Measurements from ENCODE around the gene SAMD3.
"Not testable (repeated sequence)": the region's sequence is repeated elsewhere in the genome, so short reads cannot be mapped to it uniquely, and the experiment has no call there.

Gene SAMD3, protein sequence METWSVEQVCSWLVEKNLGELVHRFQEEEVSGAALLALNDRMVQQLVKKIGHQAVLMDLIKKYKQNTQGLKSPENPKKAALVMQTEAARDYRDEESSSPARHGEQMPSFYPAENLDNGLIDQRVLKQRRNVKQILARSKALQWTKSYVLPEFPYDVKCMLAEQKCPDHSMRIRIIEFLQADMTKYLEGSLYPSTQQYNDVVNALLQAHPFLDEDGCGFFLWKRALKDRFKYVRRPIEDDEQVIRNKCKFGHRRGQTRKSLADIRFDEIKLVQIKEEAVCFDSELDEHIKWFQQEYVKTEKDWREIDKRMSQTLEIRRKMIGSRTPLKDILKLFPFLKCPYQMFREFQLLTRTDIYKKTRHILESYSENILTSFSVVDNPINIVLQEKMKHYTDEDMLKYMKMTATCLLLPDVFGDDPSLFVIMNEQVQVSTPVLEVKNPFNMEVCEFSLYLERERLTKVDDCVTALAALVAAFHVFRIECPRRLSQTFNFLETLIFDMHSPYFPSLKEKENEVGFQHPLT

DNA sequence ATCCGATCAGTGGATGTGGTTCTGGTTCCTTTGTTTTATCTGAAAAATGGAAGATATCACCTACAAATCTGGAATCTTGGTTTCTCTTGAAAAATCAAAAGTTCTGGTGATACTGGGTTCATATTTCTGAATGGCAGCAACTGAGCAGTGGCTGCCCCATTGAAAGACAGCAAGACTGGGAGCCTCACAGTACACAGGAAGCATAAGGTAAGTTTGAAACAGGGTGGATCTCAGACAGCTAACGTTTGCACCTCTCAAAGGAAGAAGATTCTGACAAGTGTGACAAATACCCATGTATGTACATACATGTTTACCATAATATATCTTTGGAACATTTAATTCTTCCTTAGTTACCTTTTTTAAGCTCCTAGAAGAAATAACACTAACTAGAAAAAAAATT is at the start of gene SAMD3:
Gene SAMD3, minus strand, starts transcription at position 177 of the 400 bp plus-strand sequence. CDS start 7,678 bp downstream, outside the sequence.
- in situ Hi-C loops (cut with MboI; ENCODE audit: low sequenced_read_pairs) = no loop called here

DNA sequence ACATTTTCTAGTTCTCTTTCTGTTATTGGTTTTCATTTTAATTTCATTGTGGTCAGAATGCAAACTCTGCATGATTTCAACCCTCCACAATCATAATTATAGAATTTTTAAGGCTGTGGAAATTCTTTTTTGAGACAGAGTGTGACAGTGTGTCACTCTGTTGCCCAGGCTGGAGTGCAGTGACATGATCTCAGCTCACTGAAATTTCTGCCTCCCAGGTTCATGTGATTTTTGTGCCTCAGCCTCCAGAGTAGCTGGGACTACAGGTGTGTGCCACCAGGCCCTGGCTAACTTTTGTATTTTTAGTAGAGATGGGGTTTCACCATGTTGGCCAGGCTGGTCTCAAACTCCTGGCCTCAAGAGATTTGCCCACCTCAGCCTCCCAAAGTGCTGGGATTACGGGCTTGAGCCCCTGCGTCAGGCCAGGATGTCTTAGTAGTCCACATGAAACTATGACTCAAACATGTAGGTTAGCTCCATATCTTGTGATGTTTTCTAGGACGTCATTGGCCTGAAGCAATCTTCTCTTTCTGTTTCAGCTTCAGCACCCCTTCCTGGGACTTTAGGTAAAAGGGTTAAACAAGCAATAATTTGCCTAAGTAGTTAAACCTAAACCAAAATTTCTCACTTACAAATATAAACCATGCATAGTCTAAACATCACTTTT is 47.4 kb upstream of the SAMD3 start:
- in situ Hi-C loops (cut with MboI; ENCODE audit: low sequenced_read_pairs) = no loop called here

DNA sequence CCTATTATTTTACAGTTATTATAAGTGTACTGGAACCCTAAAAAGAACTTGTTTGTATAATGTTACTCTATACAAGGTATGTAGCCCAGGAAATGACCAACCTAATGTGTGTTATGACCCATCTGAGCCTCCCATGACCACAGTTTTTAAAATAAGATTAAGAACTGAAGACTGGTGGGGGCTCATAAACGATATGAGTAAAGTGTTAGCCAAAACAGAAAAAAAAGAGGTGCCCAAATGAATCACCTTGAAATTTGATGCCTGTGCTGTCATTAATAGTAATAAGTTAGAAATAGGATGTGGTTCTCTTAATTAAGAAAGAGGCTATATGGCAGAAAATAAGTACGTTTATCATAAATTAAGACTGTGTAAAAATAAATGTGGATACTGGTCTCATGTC is 42.8 kb upstream of the SAMD3 start:
- in situ Hi-C loops (cut with MboI; ENCODE audit: low sequenced_read_pairs) = not testable (repeated sequence)

DNA sequence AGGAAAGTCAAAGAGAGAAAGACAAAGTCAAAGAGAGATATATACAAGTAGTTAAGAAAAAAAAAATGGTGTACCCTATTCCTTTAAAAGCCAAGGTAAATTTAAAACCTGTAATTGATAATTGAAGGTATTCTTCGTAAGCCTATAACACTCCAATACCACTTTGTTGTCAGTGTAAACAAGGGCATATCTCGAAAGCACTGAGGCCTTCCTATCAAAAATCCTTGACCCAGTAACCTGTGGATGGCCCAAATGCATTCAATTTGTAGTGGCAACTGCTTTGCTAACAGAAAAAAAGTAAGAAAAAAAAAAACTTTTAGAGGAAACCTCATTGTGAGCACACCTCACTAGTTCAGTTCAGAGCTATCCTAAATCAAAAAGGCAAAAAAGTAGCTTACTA is 39.3 kb upstream of the SAMD3 start:
- in situ Hi-C loops (cut with MboI; ENCODE audit: low sequenced_read_pairs) = no loop called here

DNA sequence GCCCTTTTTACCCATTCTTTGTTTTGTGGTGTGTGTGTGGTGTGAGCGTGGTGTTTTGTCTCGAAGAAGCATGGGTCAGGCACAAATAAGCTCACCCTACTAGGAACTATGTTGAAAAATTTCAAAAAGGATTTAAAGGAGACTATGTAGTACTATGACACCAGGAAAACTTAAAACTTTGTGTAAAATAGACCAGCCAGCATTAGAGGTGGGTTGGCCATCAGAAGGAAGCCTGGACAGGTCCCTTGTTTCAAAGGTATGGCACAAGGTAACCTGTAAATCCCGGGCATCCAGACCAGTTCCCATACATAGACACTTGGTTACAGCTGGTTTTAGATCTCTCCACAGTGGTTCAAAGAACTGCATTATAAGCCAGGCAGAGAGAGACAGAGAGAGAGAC is 38.8 kb upstream of the SAMD3 start:
- in situ Hi-C loops (cut with MboI; ENCODE audit: low sequenced_read_pairs) = not testable (repeated sequence)

DNA sequence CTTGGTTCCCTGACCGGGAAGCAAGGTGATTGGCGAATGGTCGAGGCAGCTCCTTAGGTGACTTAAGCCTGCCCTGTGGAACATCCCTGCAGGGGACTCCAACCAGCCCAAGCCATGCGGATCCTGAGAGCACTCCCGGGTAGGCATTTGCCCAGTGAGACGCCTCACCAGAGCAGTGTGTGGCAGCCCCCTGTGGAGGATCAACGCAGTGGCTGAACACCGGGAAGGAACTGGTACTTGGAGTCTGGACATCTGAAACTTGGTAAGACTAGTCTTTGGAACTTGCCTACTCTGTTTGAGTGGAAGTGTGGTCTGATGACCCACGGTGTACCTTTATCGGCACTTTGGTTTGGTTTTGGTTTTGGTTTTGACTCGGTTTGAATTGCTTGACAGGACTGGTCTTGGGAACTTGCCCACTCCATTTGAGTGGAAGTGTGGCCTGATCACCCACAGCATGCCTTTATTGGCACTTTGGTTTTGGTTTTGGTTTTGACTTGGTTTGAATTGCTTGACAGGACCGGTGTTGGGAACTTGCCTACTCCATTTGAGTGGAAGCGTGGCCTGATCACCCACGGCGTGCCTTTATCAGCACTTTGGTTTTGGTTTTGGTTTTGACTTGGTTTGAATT is 38.0 kb upstream of the SAMD3 start:
- in situ Hi-C loops (cut with MboI; ENCODE audit: low sequenced_read_pairs) = not testable (repeated sequence)

DNA sequence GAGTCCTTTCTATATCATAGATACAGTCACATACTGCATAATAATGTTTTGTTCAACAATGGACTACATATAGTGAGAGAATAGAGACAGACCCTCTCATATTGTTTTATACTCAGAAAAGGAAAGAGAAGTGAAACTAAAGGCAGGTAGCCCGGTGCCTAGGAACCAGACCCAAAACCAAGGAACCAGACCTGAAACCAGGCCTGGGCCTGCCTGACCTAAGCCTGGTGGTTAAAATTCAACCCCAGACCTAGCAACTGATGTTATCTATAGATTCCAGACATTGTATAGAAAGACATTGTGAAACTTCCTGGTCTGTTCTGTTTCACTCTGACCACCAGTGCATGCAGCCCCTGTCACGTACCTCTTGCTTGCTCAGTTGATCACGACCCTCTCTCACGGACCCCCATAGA is 37.3 kb upstream of the SAMD3 start:
- in situ Hi-C loops (cut with MboI; ENCODE audit: low sequenced_read_pairs) = not testable (repeated sequence)

DNA sequence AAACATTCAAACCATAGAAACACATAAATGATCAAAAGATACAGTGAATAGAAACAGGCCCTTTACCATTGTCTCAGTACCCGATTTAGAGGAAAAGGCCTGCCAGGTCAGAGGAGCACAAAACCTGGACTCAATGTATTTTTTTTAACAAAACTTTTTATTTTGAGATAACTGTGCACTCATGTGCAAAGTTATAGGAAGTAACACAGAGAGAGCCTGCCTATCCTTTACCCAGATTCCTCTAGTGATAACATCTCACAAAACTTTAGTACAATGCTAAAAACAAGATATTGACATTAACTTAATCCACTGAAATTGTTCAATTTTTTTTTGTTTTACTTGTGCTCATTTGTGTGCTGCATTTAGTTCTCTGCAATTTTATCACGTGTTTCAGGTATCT is 36.8 kb upstream of the SAMD3 start:
- in situ Hi-C loops (cut with MboI; ENCODE audit: low sequenced_read_pairs) = no loop called here

DNA sequence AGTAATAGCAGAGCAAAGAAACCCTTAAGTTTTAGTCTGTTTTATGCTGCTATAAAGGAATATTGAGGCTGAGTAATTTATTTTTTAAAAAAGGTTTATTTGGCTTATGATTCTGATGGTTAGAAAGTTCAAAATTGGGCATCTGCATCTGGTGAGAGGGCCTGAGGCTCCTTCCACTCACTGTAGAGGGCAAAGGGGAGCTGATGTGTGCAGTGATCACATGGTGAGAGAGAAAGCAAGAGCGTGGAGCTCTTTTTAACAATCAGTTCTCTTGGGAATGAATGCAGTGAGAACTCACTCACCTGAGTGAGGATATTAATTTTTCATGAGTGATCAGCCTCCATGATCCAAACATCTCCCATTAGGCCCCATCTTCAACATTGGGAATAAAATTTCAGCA is 36.4 kb upstream of the SAMD3 start:
- in situ Hi-C loops (cut with MboI; ENCODE audit: low sequenced_read_pairs) = no loop called here

DNA sequence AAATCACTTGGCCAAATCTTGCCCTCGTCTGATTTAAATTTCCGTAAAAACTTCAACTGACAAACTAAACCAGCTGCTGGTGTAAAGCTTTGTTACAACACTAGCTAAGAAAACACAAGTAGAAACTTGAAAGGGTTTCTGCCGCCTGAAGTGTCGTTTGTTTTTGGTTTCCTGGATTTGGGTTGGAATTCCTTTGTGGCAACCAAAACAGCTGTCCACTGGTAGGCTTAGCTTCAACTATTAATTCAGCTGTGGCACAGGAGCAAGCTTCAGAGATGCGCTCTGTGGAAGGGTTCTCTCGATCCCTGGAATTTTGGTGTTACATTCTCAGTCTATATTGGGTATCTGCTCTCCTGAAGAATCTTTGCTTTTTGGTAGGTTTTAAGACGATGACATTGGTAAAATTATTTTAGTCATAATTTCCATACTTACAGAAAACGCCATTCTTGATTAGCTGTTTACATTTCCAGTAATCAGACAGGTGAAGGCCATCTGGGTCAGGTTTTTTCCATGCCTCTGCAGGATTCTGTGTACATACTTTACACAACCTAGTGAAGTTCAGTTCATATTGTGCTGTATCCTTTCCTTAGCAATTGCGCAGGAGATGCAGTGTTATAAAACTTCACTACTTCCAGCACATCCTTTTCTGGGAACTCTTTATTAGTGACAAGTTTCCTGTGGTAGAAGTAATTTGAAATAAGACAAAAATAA is 29.9 kb upstream of the SAMD3 start:
- in situ Hi-C loops (cut with MboI; ENCODE audit: low sequenced_read_pairs) = no loop called here

DNA sequence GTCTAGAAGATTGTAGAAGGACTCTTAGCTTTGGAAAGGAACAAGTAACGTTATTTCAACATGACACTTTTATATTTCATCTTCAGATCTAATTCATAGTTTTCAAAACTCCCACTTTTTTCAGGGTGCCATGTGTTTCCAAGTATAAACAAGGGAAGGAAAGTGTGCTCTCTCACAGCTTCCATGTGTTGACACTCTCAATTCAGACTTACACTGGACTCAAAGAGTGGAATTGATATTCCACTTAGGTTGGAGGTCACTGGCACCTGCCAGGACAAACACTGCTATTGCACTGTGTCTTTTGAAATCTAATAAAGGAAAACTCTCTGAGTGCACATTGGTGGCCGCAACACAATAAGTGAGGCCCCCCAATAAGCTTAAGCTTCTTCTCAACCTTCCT is 22.5 kb upstream of the SAMD3 start:
- in situ Hi-C loops (cut with MboI; ENCODE audit: low sequenced_read_pairs) = no loop called here

DNA sequence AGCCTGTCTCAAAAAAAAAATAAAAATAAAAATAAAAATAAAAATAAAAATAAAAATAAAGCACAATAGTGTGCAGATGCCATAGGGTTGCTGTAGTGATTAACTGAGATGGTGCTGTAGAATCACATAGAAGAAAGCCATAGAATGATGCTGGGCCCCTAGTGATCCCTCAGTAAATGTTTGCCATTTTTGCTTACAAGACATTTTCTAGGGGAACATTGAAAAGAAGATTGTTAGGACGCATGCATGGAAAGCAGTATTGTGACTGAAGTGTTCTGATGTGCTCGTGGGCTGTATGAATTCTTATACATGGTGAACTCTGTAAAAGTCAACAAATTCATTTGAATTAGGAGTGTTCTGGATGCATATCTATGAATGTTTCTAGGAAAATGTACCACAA is 22.0 kb upstream of the SAMD3 start:
- in situ Hi-C loops (cut with MboI; ENCODE audit: low sequenced_read_pairs) = no loop called here

DNA sequence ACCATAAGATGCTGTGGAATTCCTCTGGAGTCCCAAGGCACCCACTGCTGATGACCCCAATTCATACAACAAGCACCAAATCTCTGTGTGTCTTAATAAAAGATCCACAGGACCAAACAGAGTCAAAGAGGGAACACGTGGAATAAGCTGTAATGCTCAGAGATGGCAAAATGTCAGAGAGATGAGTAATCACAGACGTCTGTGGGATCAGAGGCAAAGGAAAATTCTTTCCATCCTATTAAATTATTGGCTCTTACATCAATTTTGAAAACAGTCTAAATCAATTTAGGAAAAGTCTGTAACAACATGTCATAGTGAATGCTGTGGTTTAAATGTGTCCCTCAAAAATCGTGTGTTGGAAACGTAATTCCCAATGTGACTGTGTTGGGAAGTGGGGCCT is 17.5 kb upstream of the SAMD3 start:
- in situ Hi-C loops (cut with MboI; ENCODE audit: low sequenced_read_pairs) = no loop called here

DNA sequence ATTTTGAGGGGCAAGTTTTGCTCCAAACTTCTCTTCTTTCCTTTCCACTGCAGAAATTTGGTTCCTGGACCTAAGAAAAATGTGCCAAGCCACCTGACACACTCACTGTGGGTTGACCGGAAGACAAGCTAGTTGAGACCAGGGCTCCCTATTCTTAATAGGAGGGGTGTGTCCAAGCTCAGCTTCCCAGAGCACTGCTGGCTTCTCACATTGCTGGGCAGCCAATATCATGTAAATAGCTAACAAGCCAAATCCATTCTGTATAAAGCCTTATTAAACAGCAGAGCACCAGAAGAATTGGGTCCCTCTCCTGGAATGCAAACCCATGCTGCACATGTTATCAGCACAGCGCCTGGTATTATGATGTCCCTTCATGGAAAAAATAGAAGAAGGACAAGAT is 17.0 kb upstream of the SAMD3 start:
- in situ Hi-C loops (cut with MboI; ENCODE audit: low sequenced_read_pairs) = no loop called here

DNA sequence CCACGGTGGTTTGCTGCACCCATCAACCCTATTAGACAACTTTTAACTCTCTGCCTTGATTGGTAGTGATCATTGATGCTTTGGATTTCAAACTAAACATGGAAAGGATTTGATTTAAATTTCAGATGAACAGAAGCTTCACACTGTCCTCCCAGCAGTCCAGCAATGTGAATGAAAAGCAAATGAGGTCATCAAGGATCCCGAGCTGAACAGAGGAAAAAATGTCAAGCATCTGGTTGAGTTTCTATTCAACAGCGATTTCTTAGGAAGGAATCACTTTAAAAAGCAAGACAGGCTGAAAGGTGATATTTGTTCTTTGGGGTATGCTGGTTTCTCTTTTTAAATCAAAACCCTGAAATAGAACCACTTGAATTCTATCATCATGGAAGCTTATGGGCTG is 10.6 kb upstream of the SAMD3 start:
- in situ Hi-C loops (cut with MboI; ENCODE audit: low sequenced_read_pairs) = no loop called here

DNA sequence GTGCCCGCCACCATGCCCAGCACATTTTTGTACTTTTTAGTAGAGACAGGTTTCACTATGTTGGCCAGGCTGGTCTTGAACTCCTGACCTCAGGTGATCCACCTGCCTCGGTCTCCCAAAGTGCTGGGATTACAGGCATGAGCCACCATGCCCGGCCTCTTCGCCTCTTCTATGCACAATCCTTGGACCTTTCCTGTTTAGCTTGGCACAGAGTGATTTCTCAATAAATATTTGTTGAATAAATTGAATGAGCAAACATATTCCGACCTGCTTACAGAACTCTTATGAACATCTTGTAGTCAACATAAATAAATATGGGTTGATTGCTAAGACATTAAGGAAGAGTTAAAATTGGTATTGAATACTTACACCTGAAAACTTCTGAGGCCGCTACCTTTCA is 7.8 kb upstream of the SAMD3 start:
- in situ Hi-C loops (cut with MboI; ENCODE audit: low sequenced_read_pairs) = not testable (repeated sequence)

DNA sequence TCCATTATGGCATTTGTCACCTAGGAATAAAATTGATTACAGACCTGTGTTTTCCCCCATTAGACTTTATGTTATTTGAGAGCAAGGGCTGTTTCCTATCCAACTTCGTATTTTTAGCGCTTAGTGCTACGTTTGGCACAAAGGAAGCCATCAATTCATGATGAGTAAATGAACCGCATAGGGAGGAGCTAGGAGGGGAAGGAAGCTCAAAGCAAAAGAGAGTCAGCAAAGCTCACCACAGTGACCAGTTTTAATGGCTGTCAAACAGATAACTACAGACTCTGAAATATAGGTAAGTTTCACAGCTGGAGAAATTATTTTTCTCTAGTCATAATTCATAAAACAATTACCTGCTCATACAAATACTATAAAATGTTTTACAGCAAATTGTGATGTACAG is 6.9 kb upstream of the SAMD3 start:
- in situ Hi-C loops (cut with MboI; ENCODE audit: low sequenced_read_pairs) = no loop called here

DNA sequence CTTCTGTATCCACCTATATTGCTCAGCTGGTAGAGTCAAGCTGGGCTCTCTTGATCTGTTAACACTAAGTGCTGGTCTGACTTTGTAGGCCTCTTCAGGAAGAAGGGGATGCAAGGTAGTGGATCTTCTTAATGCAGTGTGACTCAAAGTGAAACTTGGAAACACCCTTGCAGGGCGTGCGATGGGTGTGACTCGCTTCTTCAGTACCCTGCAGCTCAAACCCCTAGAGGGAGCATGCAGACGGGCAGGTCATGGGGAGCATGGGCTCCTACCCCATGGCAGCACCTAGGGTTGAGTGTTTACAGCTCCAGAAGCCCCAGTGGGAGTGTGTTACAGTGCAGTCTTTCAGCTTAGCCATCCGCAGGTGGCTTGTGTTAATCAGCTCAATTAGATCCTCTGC is 757 bp upstream of the SAMD3 start:
- in situ Hi-C loops (cut with MboI; ENCODE audit: low sequenced_read_pairs) = no loop called here

DNA sequence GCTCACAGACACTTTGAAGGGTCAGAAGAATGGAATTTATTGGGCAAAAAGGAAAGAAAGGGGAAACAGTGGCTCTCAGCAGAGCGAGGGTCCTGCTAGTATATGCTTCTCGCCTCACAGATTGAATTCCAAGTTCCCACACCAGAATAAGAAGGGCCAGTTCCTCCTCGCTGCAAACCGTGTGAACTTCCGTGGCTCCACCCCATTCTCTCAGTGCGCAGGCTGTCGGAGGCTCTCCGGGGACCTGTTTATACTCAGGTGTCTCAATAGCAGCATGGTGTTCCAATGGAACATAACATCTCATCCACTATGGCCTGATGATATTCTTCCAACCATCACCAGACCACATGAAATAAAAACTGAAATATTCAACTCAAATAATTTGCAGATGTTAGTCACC is 4.6 kb downstream of the SAMD3 start:
- in situ Hi-C loops (cut with MboI; ENCODE audit: low sequenced_read_pairs) = no loop called here

DNA sequence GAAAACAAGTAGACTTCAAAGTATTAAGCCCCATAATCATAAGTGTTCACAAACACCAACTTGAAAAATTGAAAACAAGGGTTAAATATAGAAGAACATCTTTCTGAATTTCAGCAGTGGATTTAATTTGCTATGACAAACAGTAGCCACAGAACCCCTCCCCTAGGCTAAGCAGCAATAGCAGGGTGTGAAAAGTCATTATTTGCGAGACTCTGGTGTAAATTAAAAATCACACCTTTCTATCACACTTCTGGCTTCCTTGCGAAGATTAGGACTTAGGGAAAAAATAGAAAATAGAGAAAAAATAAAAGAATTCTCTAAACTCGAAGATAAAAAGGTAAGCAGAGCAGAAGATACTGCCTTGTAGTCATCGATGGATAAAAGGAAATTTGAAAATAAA is 6.1 kb downstream of the SAMD3 start:
- in situ Hi-C loops (cut with MboI; ENCODE audit: low sequenced_read_pairs) = no loop called here

DNA sequence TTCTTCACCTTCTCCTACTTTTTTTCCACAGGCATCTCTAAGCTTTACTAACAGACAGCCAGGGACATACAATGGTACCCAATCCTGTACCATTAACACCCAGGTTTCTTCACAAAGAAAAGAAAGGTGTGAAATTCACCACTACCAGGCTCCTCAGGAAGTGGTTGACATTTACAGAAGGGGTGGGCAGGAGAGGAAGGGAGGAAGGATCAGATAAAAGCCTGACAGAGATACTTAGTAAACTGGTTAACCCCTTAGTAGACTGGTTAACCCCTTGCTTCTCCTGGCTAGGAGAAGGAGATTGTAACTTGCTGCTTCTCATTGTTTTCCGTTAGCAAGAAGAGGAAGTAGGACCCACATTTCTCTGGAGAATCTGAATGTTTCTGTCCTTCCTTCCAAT is 7.2 kb downstream of the SAMD3 start:
- in situ Hi-C loops (cut with MboI; ENCODE audit: low sequenced_read_pairs) = no loop called here

All from hTERT RPE-1 (cell line).